HCT116 (cell line): ENCODE measurements around the gene DMD. TPM values are rescaled to one million over a fixed set of nuclear protein-coding genes. Genes with fewer than 3 reads are reported as not detected.

Source experiments
- ATAC-seq: fragments of 200-7000 bp; cut with Tn5 transposase; 2 replicates; pipeline ENCODE4 v1.9.1; 2020; ENCODE audit warnings: mild to moderate bottlenecking, moderate library complexity
- BruUV-seq: library from RNA; stranded (reverse); fragments of 400-500 nt; replicated peaks from 2 replicates; lab custom pipeline; 2021; lab: Mats Ljungman, UMichigan
- CTCF ChIA-PET: fragments of 300-600 bp; sonication (Branson Sonifier 250); formaldehyde crosslinking; loops from one replicate; lab custom pipeline; 2021; ENCODE audit warnings: antibody characterized with exemption; lab: Charles Lee
- POLR2A ChIA-PET: fragments of 300-600, 350-600 bp; sonication (Branson Sonifier 250); formaldehyde crosslinking; loops from one replicate; lab custom pipeline; 2021; ENCODE audit warnings: antibody characterized with exemption; lab: Charles Lee
- RAD21 ChIA-PET, 2 experiments: fragments of 300-600 bp; sonication (Branson Sonifier 250); formaldehyde crosslinking; loops; one replicate each; lab custom pipeline; 2023; ENCODE audit warnings: low total read pairs in 2 of 2; ENCODE audit not compliant: uncharacterized antibody in 2 of 2, unreplicated experiment in 2 of 2, low non-redundant PET in 1 of 2; lab: Charles Lee
- DNase-seq: peaks from one replicate; pipeline ENCODE4 v3.0.0-alpha.2; 2010; ENCODE audit warnings: low read depth, low spot score
- H2AFZ ChIP-seq: fragments of 200-600 bp; shearing (Covaris generic), sonication (generic); 2 replicates; pipeline ENCODE4 v1.6.1; 2017; ENCODE audit warnings: low read depth, mixed run types, mixed read lengths, antibody characterized with exemption, low read length; ENCODE audit not compliant: poor library complexity, severe bottlenecking
- H3K27ac ChIP-seq: 2 replicates; pipeline ENCODE4 v1.5.1; 2012; ENCODE audit warnings: low read depth, low read length
- H3K27me3 ChIP-seq: fragments of 200-600 bp; sonication (generic); 2 replicates; pipeline ENCODE4 v1.6.1; 2016; ENCODE audit warnings: mixed run types, low read length, mixed read lengths; ENCODE audit not compliant: insufficient read depth
- H3K36me3 ChIP-seq, 2 experiments: fragments of 200-500 bp in 1 of 2; fragments of 200-600 bp in 1 of 2; sonication (Bioruptor generic) in 1 of 2; sonication (generic) in 1 of 2; 2 replicates each; pipeline versions ENCODE4 v1.5.1 to v1.6.1; 2014 to 2016; ENCODE audit warnings: low read length in 2 of 2, inconsistent platforms in 1 of 2, mixed read lengths in 1 of 2, mixed run types in 1 of 2; ENCODE audit not compliant: insufficient read depth in 2 of 2, control insufficient read depth in 1 of 2
- H3K4me1 ChIP-seq, 2 experiments: fragments of 200-600 bp in 1 of 2; sonication (generic) in 1 of 2; 2 replicates each; pipeline versions ENCODE4 v1.5.1 to v1.6.1; 2012 to 2017; ENCODE audit warnings: low read length in 2 of 2, inconsistent platforms in 1 of 2, mild to moderate bottlenecking in 1 of 2, mixed read lengths in 1 of 2, mixed run types in 1 of 2, moderate library complexity in 1 of 2; ENCODE audit not compliant: insufficient read depth in 2 of 2, control insufficient read depth in 1 of 2
- H3K4me2 ChIP-seq: fragments of 200-600 bp; sonication (generic); 2 replicates; pipeline ENCODE4 v1.6.1; 2017; ENCODE audit warnings: mixed run types, low read length, mixed read lengths
- H3K4me3 ChIP-seq, 2 experiments: fragments of 200-600 bp in 1 of 2; sonication (generic) in 1 of 2; replicated peaks in 1 of 2; 2 replicates each; pipeline ENCODE4 v1.5.1; 2011 to 2016; ENCODE audit warnings: low read length in 2 of 2, control low read depth in 1 of 2, low read depth in 1 of 2, mild to moderate bottlenecking in 1 of 2, mixed read lengths in 1 of 2, mixed run types in 1 of 2
- H3K79me2 ChIP-seq: fragments of 200-600 bp; sonication (generic); 2 replicates; pipeline ENCODE4 v1.6.1; 2017; ENCODE audit warnings: mild to moderate bottlenecking, mixed run types, low read length, moderate library complexity, mixed read lengths; ENCODE audit not compliant: insufficient read depth
- H3K9ac ChIP-seq: fragments of 200-600 bp; sonication (generic); 2 replicates; pipeline ENCODE4 v1.6.1; 2016; ENCODE audit warnings: low read length, mixed read lengths
- H3K9me2 ChIP-seq: fragments of 200-600 bp; sonication (generic), shearing (Covaris generic); 2 replicates; pipeline ENCODE4 v1.6.1; 2017; ENCODE audit warnings: mixed run types, mild to moderate bottlenecking, moderate library complexity; ENCODE audit not compliant: insufficient read depth
- H3K9me3 ChIP-seq, 2 experiments: fragments of 200-500 bp in 1 of 2; fragments of 200-600 bp in 1 of 2; sonication (Bioruptor generic) in 1 of 2; sonication (generic) in 1 of 2; 2 replicates each; pipeline ENCODE4 v1.6.1; 2014 to 2017; ENCODE audit warnings: low read length in 2 of 2, mixed read lengths in 2 of 2, inconsistent platforms in 1 of 2, low read depth in 1 of 2, mild to moderate bottlenecking in 1 of 2, mixed run types in 1 of 2, moderate library complexity in 1 of 2; ENCODE audit not compliant: control insufficient read depth in 1 of 2, insufficient read depth in 1 of 2
- H4K20me1 ChIP-seq: fragments of 200-600 bp; sonication (generic), shearing (Covaris generic); 2 replicates; pipeline ENCODE4 v1.6.1; 2017; ENCODE audit warnings: mixed run types, mild to moderate bottlenecking, moderate library complexity; ENCODE audit not compliant: insufficient read depth
- ATF3 ChIP-seq: IDR thresholded peaks from 2 replicates; pipeline ENCODE4 v1.6.1; 2012
- CBX3 ChIP-seq: IDR thresholded peaks from 2 replicates; pipeline ENCODE4 v1.6.1; 2012; ENCODE audit warnings: low read depth
- CEBPB ChIP-seq: IDR thresholded peaks from 2 replicates; pipeline ENCODE4 v1.6.1; 2012; ENCODE audit warnings: low read depth
- CTCF ChIP-seq, 3 experiments: fragments of 200-600 bp in 1 of 3; sonication (generic) in 1 of 3; IDR thresholded peaks in 2 of 3; conservative IDR thresholded peaks in 1 of 3; 2 replicates each; pipeline ENCODE4 v1.5.1; 2012 to 2017; ENCODE audit warnings: low read depth in 2 of 3, low read length in 2 of 3, antibody characterized with exemption in 1 of 3, borderline replicate concordance in 1 of 3, control low read depth in 1 of 3, mild to moderate bottlenecking in 1 of 3, mixed read lengths in 1 of 3, mixed run types in 1 of 3, moderate library complexity in 1 of 3; ENCODE audit not compliant: insufficient read depth in 1 of 3
- EGR1 ChIP-seq: IDR thresholded peaks from 2 replicates; pipeline ENCODE4 v1.6.1; 2012; ENCODE audit warnings: low read depth
- JUND ChIP-seq: IDR thresholded peaks from 2 replicates; pipeline ENCODE4 v1.6.1; 2012
- MAX ChIP-seq: IDR thresholded peaks from 2 replicates; pipeline ENCODE4 v1.6.1; 2012
- POLR2A ChIP-seq: IDR thresholded peaks from 2 replicates; pipeline ENCODE4 v1.7.0; 2011; ENCODE audit warnings: borderline replicate concordance; ENCODE audit not compliant: insufficient read depth, insufficient read length; ENCODE audit errors: extremely low read depth
- POLR2AphosphoS5 ChIP-seq: IDR thresholded peaks from 2 replicates; pipeline ENCODE4 v1.6.1; 2011; ENCODE audit warnings: mild to moderate bottlenecking, low read depth, low read length, moderate library complexity
- REST ChIP-seq: IDR thresholded peaks from 2 replicates; pipeline ENCODE4 v1.6.1; 2012; ENCODE audit warnings: low read depth
- SP1 ChIP-seq: IDR thresholded peaks from 2 replicates; pipeline ENCODE4 v1.6.1; 2012; ENCODE audit warnings: low read depth
- SRF ChIP-seq: IDR thresholded peaks from 2 replicates; pipeline ENCODE4 v1.6.1; 2012; ENCODE audit warnings: low read depth
- ZBTB33 ChIP-seq: IDR thresholded peaks from 2 replicates; pipeline ENCODE4 v1.6.1; 2011; ENCODE audit warnings: mild to moderate bottlenecking, low read length, moderate library complexity; ENCODE audit not compliant: insufficient replicate concordance; ENCODE audit errors: extremely low read depth
- ZNF274 ChIP-seq: fragments of 200-500 bp; sonication (Bioruptor generic); IDR thresholded peaks from 2 replicates; pipeline ENCODE4 v1.6.1; 2014; ENCODE audit warnings: mild to moderate bottlenecking, low read depth, low read length, inconsistent platforms
- intact Hi-C: fragments of 100-400 bp; cut with micrococcal nuclease; formaldehyde crosslinking; loops from 2 replicates; pipeline ENCODE4 v1.10.0; 2022
- total RNA-seq: library from RNA; stranded (reverse); gene quantifications from one replicate; pipeline ENCODE4 v1.2.1, GENCODE V29; 2021; ENCODE audit not compliant: unreplicated experiment

The DMD gene
- total RNA-seq, 1 experiment from 2014 or later = 0.05 TPM

GRCh38 chrX:31117266-31117665, 2094.1 kb downstream of the DMD start:
- no TSS peak for BruUV-seq
- ChIA-PET POLR2A (no interaction called here), CTCF (no interaction called here), RAD21 (no interaction called here)
- no peak overlapping the region for H3K27ac ChIP-seq
- no peak for ATAC-seq
- H3K4me3 ChIP-seq = no peak overlapping the region
- H3K79me2 ChIP-seq = no peaks in the 10 kb centered on the region
- H4K20me1 ChIP-seq = no peaks in the 10 kb centered on the region
- no peaks in the 10 kb centered on the region for H3K9me3 ChIP-seq
- H3K9ac ChIP-seq = no peak overlapping the region
- no peak overlapping the region for H3K4me2 ChIP-seq
- H3K36me3 ChIP-seq = no peaks in the 10 kb centered on the region
- intact Hi-C loops = no loop called here
- H3K9me2 ChIP-seq = no peaks in the 10 kb centered on the region
- DNase-seq = no peak
- TF ChIP-seq ZNF274 (no peak), CTCF (IDR thresholded peaks at IDR 0.05 in 2 of 3, conservative IDR thresholded peaks at IDR 0.05 in 1 of 3; ENCODE audit: borderline replicate concordance in 1 of 3, insufficient read depth in 1 of 3, low read depth in 2 of 3, low read length in 2 of 3) (no peak), SRF (no peak), REST (no peak), CBX3 (no peak), MAX (no peak), ZBTB33 (no peak), SP1 (no peak), JUND (no peak), ATF3 (no peak), POLR2AphosphoS5 (no peak), POLR2A (no peak), CEBPB (no peak), EGR1 (no peak)
- no peaks in the 10 kb centered on the region for H3K27me3 ChIP-seq
- H2AFZ ChIP-seq = no peak overlapping the region
- no peaks in the 10 kb centered on the region for H3K4me1 ChIP-seq
